GM21619 (cell line): Measurements from ENCODE around the gene UBE2G1.
"Not testable (repeated sequence)": the region's sequence is repeated elsewhere in the genome, so short reads cannot be mapped to it uniquely, and the experiment has no call there.

Experiments
- ATAC-seq: cut with Tn5 transposase; IDR thresholded peaks from one replicate; pipeline ENCODE4 v1.9.1; 2021; ENCODE audit not compliant: unreplicated experiment

UBE2G1 gene

GRCh38 chr17:4307179-4307930 is 59.1 kb downstream of the UBE2G1 start:
- no peak for ATAC-seq

- no peak for ATAC-seq
Observed at GRCh38 chr17:4305224-4305623, 61.3 kb downstream of the UBE2G1 start.

GRCh38 chr17:4304417-4305027 is 62.0 kb downstream of the UBE2G1 start:
- ATAC-seq = no peak

GRCh38 chr17:4301066-4301465 is 65.4 kb downstream of the UBE2G1 start:
- no peak for ATAC-seq

- no peak for ATAC-seq
Observed at GRCh38 chr17:4297351-4297750, 69.1 kb downstream of the UBE2G1 start.

GRCh38 chr17:4295686-4296085 is 70.8 kb downstream of the UBE2G1 start:
- ATAC-seq = no peak

- no peak for ATAC-seq
Observed at GRCh38 chr17:4293572-4293971, 72.9 kb downstream of the UBE2G1 start.

GRCh38 chr17:4287710-4288109 is 78.8 kb downstream of the UBE2G1 start:
- ATAC-seq = no peak

- ATAC-seq = no peak
Observed at GRCh38 chr17:4276514-4276913, 90.0 kb downstream of the UBE2G1 start.

GRCh38 chr17:4272972-4273368 is 93.5 kb downstream of the UBE2G1 start:
- ATAC-seq = no peak

GRCh38 chr17:4272213-4272971 is 94.1 kb downstream of the UBE2G1 start:
- no peak for ATAC-seq

GRCh38 chr17:4270736-4271135 is 95.7 kb downstream of the UBE2G1 start:
- ATAC-seq = no peak

- ATAC-seq = no peak
Observed at GRCh38 chr17:4269915-4270314, 96.6 kb downstream of the UBE2G1 start.

- ATAC-seq = no peak
Observed at GRCh38 chr17:4267402-4267801, 99.1 kb downstream of the UBE2G1 start.

GRCh38 chr17:4266550-4266949 is 99.9 kb downstream of the UBE2G1 start:
- ATAC-seq = no peak

- peak; percentile 81 for ATAC-seq
Observed at GRCh38 chr17:4263282-4264215, 102.9 kb downstream of the UBE2G1 start, which contains the start of gene ANKFY1. ANKFY1 (minus strand) TSS chr17:4263979; CDS start chr17:4263941, 38 bp downstream.

- no peak for ATAC-seq
Observed at GRCh38 chr17:4262703-4263102, 103.8 kb downstream of the UBE2G1 start.

GRCh38 chr17:4261452-4261851 is 105.0 kb downstream of the UBE2G1 start:
- no peak for ATAC-seq

- ATAC-seq = no peak
Observed at GRCh38 chr17:4258867-4259266, 107.6 kb downstream of the UBE2G1 start.

GRCh38 chr17:4256952-4257351 is 109.5 kb downstream of the UBE2G1 start:
- no peak for ATAC-seq

- not testable (repeated sequence) for ATAC-seq
Observed at GRCh38 chr17:4255271-4255670, 111.2 kb downstream of the UBE2G1 start.
